CD4-positive, alpha-beta memory T cell (primary cell): ENCODE data around the gene LAGE3. TPM values are rescaled to one million over a fixed set of nuclear protein-coding genes. Genes with fewer than 3 reads are reported as not detected.

Source experiments
- microRNA-seq: library from miRNA; unstranded; fragments of <30 nt; microRNA quantifications from one replicate; pipeline ENCODE4 v1.2.0, GENCODE V29; 2021; ENCODE audit warnings: borderline replicate concordance, borderline number of aligned reads, borderline microRNAs expressed, mixed read lengths
- polyA plus RNA-seq, 2 donors: library from polyadenylated mRNA; unstranded; fragments of 300-500 nt; fragmentation: Illumina TruSeq; gene quantifications; one replicate each; pipeline ENCODE4 v1.2.3, GENCODE V29; 2021
- total RNA-seq, 2 experiments: library from RNA; stranded (reverse); gene quantifications; one replicate each; pipeline ENCODE4 v1.2.3, GENCODE V29; 2021

LAGE3 gene
- total and polyA plus RNA-seq, 4 experiments from 2014 or later = 18.5 to 58.0 (median 32.7) TPM

Small RNA genes within 50 kb of the gene (microRNA-seq; reads per million reads assigned to microRNA genes)
- gene MIR6858 = not detected

Other genes with a start within 250 kb of the LAGE3 start
- not detected for gene OPN1MW3, start 221.7 kb downstream of the LAGE3 start, total RNA-seq
- gene OPN1MW3, start 221.7 kb downstream of the LAGE3 start, polyA plus RNA-seq = not detected
- not detected for gene TEX28, start 184.2 kb downstream of the LAGE3 start, total RNA-seq
- not detected for gene TEX28, start 184.2 kb downstream of the LAGE3 start, polyA plus RNA-seq
- 1 to 10 TPM in 1 of 2 experiments, under 1 TPM in 1; 0.32 to 1.9 TPM for gene TKTL1, start 183.5 kb downstream of the LAGE3 start, total RNA-seq
- 10 to 100 TPM; 19.3 to 44.1 TPM for gene TKTL1, start 183.5 kb downstream of the LAGE3 start, polyA plus RNA-seq
- 100 to 1,000 TPM; 839 to 871 TPM for gene FLNA, start 104.6 kb downstream of the LAGE3 start, total RNA-seq
- gene FLNA, start 104.6 kb downstream of the LAGE3 start, polyA plus RNA-seq = 100 to 1,000 TPM in 1 of 2 donors, 10 to 100 TPM in 1; 87.4 to 683 TPM
- 10 to 100 TPM; 84.3 to 88.7 TPM for gene EMD, start 100.0 kb downstream of the LAGE3 start, total RNA-seq
- gene EMD, start 100.0 kb downstream of the LAGE3 start, polyA plus RNA-seq = 10 to 100 TPM; 30.3 to 38.2 TPM
- gene RPL10, start 80.9 kb downstream of the LAGE3 start, total RNA-seq = 1,000 to 10,000 TPM; 5,157 to 5,386 TPM
- 1,000 to 10,000 TPM; 4,018 to 5,740 TPM for gene RPL10, start 80.9 kb downstream of the LAGE3 start, polyA plus RNA-seq
- gene DNASE1L1, start 70.0 kb downstream of the LAGE3 start, total RNA-seq = 10 to 100 TPM; 25.3 to 26.3 TPM
- 10 to 100 TPM; 14.0 to 16.2 TPM for gene DNASE1L1, start 70.0 kb downstream of the LAGE3 start, polyA plus RNA-seq
- 100 to 1,000 TPM; 139 to 141 TPM for gene TAFAZZIN, start 67.7 kb downstream of the LAGE3 start, total RNA-seq
- gene TAFAZZIN, start 67.7 kb downstream of the LAGE3 start, polyA plus RNA-seq = 10 to 100 TPM; 47.3 to 48.2 TPM
- gene ATP6AP1, start 50.6 kb downstream of the LAGE3 start, total RNA-seq = 10 to 100 TPM; 60.4 to 62.6 TPM
- gene ATP6AP1, start 50.6 kb downstream of the LAGE3 start, polyA plus RNA-seq = 100 to 1,000 TPM; 114 to 149 TPM
- gene GDI1, start 42.1 kb downstream of the LAGE3 start, total RNA-seq = 100 to 1,000 TPM; 212 to 220 TPM
- gene GDI1, start 42.1 kb downstream of the LAGE3 start, polyA plus RNA-seq = 10 to 100 TPM; 48.2 to 63.9 TPM
- 10 to 100 TPM; 65.2 to 70.3 TPM for gene FAM50A, start 35.1 kb downstream of the LAGE3 start, total RNA-seq
- gene FAM50A, start 35.1 kb downstream of the LAGE3 start, polyA plus RNA-seq = 10 to 100 TPM; 35.6 to 68.1 TPM
- gene PLXNA3, start 21.0 kb downstream of the LAGE3 start, total RNA-seq = 10 to 100 TPM; 78.8 to 90.3 TPM
- 1 to 10 TPM in 1 of 2 donors, under 1 TPM in 1; 0.29 to 1.2 TPM for gene PLXNA3, start 21.0 kb downstream of the LAGE3 start, polyA plus RNA-seq
- 10 to 100 TPM; 33.2 to 41.3 TPM for gene UBL4A, start 7.3 kb upstream of the LAGE3 start, total RNA-seq
- gene UBL4A, start 7.3 kb upstream of the LAGE3 start, polyA plus RNA-seq = 10 to 100 TPM; 56.9 to 66.8 TPM
- gene SLC10A3, start 11.3 kb upstream of the LAGE3 start, total RNA-seq = 10 to 100 TPM; 22.5 to 23.7 TPM
- gene SLC10A3, start 11.3 kb upstream of the LAGE3 start, polyA plus RNA-seq = 10 to 100 TPM; 61.4 to 62.3 TPM
- 10 to 100 TPM; 51.0 to 51.8 TPM for gene FAM3A, start 37.0 kb upstream of the LAGE3 start, total RNA-seq
- gene FAM3A, start 37.0 kb upstream of the LAGE3 start, polyA plus RNA-seq = 10 to 100 TPM; 18.4 to 20.2 TPM
- 10 to 100 TPM; 45.4 to 46.0 TPM for gene G6PD, start 67.6 kb upstream of the LAGE3 start, total RNA-seq
- gene G6PD, start 67.6 kb upstream of the LAGE3 start, polyA plus RNA-seq = 1 to 10 TPM; 1.7 to 3.8 TPM
- 10 to 100 TPM; 44.4 to 44.7 TPM for gene IKBKG, start 68.3 kb upstream of the LAGE3 start, total RNA-seq
- 10 to 100 TPM; 28.2 to 34.6 TPM for gene IKBKG, start 68.3 kb upstream of the LAGE3 start, polyA plus RNA-seq
- gene CTAG1A, start 105.9 kb upstream of the LAGE3 start, total RNA-seq = not detected
- gene CTAG1A, start 105.9 kb upstream of the LAGE3 start, polyA plus RNA-seq = not detected
- gene CTAG1B, start 140.0 kb upstream of the LAGE3 start, total RNA-seq = not detected
- not detected for gene CTAG1B, start 140.0 kb upstream of the LAGE3 start, polyA plus RNA-seq
- not detected for gene CTAG2, start 174.3 kb upstream of the LAGE3 start, total RNA-seq
- gene CTAG2, start 174.3 kb upstream of the LAGE3 start, polyA plus RNA-seq = not detected